GM10266 (cell line): Measurements from ENCODE around the gene LRRC8E.
A peak's percentile ranks its signal among the peaks of the same experiment; 100 is the strongest.

Experiments used
- DNase-seq: peaks from one replicate; pipeline ENCODE4 v3.0.0; 2012; ENCODE audit errors: extremely low spot score
- CTCF ChIP-seq: IDR thresholded peaks from 2 replicates; pipeline ENCODE4 v1.5.1; 2012; ENCODE audit warnings: mild to moderate bottlenecking, low read depth; ENCODE audit not compliant: control insufficient read depth, insufficient read depth; ENCODE audit errors: missing control alignments

The LRRC8E gene

GRCh38 chr19:7923295-7924191, 35.2 kb downstream of the LRRC8E start:
- no peak for DNase-seq
- no peak for TF ChIP-seq CTCF

GRCh38 chr19:7924241-7924640, 35.9 kb downstream of the LRRC8E start:
- no peak for TF ChIP-seq CTCF
- DNase-seq = no peak

GRCh38 chr19:7924651-7925170, 36.4 kb downstream of the LRRC8E start:
- no peak for TF ChIP-seq CTCF
- no peak for DNase-seq

- peak; percentile 93 for DNase-seq
- peak; percentile 96 for TF ChIP-seq CTCF
These were observed 37.0 kb downstream of the LRRC8E start for GRCh38 chr19:7925171-7925851.

GRCh38 chr19:7926021-7926726, 37.9 kb downstream of the LRRC8E start, which contains the start of gene CTXN1:
TSS of gene CTXN1 (minus strand) at chr19:7926135. CDS start at chr19:7925538, 597 bp downstream.
- no peak for TF ChIP-seq CTCF
- peak; percentile 96 for DNase-seq

- no peak for DNase-seq
- no peak for TF ChIP-seq CTCF
These were observed 38.7 kb downstream of the LRRC8E start for GRCh38 chr19:7926727-7927604.
